NB4 (cell line): ENCODE measurements around the gene RERE.

Source experiments
- DNase-seq: peaks from one replicate; pipeline ENCODE4 v3.0.0; 2010; ENCODE audit warnings: low read depth
- H3K4me3 ChIP-seq: one replicate; pipeline ENCODE4 v1.5.1; 2011; ENCODE audit warnings: mild to moderate bottlenecking, low read depth, low read length, moderate library complexity
- MYC ChIP-seq: IDR thresholded peaks from 2 replicates; pipeline ENCODE4 v1.6.1; 2011; ENCODE audit warnings: low read depth, low read length
- POLR2A ChIP-seq: IDR thresholded peaks from 2 replicates; pipeline ENCODE4 v1.6.1; 2011; ENCODE audit warnings: mild to moderate bottlenecking; ENCODE audit not compliant: insufficient read length; ENCODE audit errors: extremely low read depth
- TF ChIP-seq, protein P1 (sequence below): IDR thresholded peaks from one replicate; pipeline ENCODE4 v1.5.1; 2012; ENCODE audit warnings: low read depth, low read length
- TF ChIP-seq, protein P2 (sequence below): IDR thresholded peaks from 2 replicates; pipeline ENCODE4 v1.6.1; 2011; ENCODE audit warnings: low read depth, low read length

Gene RERE

DNA sequence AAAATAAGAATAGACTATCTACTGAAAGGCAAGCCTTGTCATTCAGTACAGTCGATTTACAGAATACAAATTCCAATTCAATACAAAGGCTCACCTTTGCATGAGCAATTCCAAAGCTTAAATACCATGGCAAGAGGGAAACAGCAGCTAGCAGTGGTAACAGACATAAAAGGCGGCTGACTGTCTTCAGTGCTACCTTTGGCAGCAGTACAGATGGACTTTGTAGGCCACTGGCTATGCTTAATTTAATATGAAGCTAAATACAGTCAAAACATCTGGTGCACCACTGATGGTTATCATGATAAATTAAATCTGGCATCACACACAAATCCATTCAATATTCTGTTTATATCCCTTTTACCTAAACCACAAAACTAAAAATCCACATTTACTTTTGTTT is 62.4 kb downstream of the RERE start:
- DNase-seq: no peak
- TF ChIP-seq, protein P1, sequence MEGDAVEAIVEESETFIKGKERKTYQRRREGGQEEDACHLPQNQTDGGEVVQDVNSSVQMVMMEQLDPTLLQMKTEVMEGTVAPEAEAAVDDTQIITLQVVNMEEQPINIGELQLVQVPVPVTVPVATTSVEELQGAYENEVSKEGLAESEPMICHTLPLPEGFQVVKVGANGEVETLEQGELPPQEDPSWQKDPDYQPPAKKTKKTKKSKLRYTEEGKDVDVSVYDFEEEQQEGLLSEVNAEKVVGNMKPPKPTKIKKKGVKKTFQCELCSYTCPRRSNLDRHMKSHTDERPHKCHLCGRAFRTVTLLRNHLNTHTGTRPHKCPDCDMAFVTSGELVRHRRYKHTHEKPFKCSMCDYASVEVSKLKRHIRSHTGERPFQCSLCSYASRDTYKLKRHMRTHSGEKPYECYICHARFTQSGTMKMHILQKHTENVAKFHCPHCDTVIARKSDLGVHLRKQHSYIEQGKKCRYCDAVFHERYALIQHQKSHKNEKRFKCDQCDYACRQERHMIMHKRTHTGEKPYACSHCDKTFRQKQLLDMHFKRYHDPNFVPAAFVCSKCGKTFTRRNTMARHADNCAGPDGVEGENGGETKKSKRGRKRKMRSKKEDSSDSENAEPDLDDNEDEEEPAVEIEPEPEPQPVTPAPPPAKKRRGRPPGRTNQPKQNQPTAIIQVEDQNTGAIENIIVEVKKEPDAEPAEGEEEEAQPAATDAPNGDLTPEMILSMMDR: no peak
- TF ChIP-seq MYC (no peak), POLR2A (no peak)
- TF ChIP-seq, protein P2, sequence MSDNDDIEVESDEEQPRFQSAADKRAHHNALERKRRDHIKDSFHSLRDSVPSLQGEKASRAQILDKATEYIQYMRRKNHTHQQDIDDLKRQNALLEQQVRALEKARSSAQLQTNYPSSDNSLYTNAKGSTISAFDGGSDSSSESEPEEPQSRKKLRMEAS: no peak
- H3K4me3 ChIP-seq: no peak overlapping the region

DNA sequence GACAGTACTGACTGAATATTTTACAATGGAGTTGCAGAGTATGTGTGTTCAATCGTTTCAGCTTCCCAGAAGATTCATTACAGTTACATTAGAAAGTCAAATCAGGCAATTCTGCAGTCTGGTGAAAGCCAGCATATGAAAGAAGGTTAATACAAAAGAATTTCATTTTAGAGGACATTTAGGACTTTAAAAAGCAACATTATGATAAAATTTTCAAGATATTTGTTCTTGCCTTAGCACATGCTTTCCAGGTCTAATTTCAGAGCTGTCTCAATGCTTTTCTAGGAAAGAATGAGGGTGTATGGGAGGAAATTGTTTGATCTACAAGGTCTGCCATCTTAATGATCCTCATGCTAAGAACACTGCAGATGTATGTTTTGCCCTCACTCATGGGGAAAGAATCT is 63.2 kb downstream of the RERE start:
- H3K4me3 ChIP-seq: no peak overlapping the region
- no peak for DNase-seq
- TF ChIP-seq, protein P1: no peak
- TF ChIP-seq, protein P2: no peak
- TF ChIP-seq POLR2A (no peak), MYC (no peak)

DNA sequence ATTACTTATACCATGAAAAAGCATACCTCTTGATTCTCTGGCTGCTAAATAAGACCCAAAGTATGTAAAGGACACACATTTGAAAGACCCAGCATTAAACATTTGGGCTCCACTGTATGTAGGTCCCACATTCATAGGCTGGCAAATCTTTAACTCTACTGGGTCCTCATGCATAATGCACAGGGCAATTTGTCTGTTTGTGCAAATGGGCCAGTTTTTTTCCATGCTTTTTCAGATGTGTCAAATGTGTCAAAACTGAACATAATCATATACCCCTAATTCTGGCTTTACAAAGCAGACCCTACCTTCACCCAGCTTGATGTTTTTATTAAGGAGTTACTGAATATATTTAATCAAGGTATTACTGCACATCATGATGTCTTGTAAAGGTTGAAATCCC is 63.7 kb downstream of the RERE start:
- TF ChIP-seq, protein P1: no peak
- TF ChIP-seq POLR2A: no peak
- no peak for DNase-seq
- no peak overlapping the region for H3K4me3 ChIP-seq

DNA sequence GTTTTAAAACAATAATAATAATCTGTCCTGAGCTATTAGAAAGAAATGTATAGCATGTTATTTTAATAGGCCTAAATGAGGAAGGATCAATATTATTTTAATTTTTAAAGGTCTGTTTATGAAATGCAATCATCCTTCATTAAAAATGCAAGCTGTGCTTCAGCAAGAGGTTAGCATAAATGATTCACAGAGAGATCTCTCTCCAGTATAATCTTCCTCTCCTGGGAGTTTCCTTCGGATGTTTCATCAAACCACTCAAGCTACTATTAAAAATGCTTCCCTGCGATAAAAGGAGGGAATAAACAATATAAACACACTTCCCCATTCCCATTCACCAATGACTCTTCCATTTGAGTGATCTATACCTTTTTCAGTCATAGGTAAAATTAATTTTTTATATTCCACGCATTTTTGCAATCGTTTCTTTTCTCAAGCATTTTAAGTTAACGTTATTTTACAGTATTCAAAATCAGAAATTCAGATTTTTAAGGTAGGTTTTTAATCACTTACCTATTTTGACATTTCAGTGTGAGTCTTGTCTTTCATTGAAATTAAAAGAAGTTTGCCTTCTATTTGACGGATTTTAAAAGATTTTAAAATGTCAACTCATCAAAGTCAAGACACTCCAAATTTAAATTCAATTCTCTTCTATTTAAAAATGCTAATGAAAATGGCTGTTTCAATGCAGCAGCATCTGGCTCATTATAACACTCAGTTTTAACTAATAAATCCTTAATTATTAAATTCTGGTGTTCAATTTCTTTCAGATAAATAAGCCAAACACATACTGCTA is 64.3 kb downstream of the RERE start:
- TF ChIP-seq POLR2A (no peak), MYC (no peak)
- TF ChIP-seq, protein P2: no peak
- TF ChIP-seq, protein P1: no peak

DNA sequence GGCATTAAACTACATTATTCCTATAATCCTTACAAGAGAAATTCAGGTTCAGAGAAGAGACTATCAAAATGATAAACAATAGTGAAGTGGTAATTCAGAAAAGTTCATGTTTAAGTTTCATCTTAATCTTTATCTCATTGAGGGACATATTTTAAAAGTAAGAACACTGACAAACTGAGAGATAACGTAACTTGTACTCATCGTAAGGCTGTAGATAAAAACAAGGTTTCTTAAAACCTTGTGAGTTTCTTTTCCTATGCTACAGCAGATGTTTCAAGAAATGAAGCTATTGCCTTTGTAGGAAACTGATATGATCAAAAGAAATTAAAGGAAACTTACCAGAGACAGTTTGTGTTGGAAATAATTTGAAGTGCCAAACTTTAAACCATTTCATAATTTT is 65.0 kb downstream of the RERE start:
- no peak for DNase-seq
- H3K4me3 ChIP-seq: no peak overlapping the region
- TF ChIP-seq POLR2A (no peak), MYC (no peak)
- TF ChIP-seq, protein P2: no peak
- TF ChIP-seq, protein P1: no peak

More for the DNA sequence above, 64.3 kb downstream of the RERE start:
- no peak overlapping the region for H3K4me3 ChIP-seq
- DNase-seq: no peak

DNA sequence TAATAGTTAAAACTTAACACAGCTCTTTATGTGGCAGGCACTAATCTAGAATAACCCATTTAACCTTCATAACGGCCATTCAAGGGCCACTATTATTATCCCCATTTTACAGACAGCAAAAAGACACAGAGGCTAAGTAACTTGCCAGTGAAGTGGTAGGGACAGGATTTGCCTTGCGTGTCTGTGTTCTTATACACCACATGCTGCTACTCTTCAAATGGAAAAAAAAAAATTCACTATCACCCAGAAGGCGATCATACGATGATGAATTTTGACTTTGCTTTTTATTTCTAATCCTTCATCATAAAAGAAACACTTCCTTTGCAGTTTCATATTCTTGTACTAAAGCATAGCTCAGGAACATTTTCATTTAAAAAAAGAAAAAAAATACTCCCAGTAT is 65.5 kb downstream of the RERE start:
- DNase-seq: no peak
- no peak overlapping the region for H3K4me3 ChIP-seq
- TF ChIP-seq MYC: no peak
- TF ChIP-seq, protein P1: no peak
- TF ChIP-seq, protein P2: no peak
- TF ChIP-seq POLR2A: no peak
